SK-N-SH treated with all-trans-retinoic acid at 6 μM for 48 hours (cell line): ENCODE results near the gene RHO.
A peak's percentile ranks its signal among the peaks of the same experiment; 100 is the strongest.
"Not testable (repeated sequence)": the region's sequence is repeated elsewhere in the genome, so short reads cannot be mapped to it uniquely, and the experiment has no call there.

Experiments
- ATAC-seq: fragments of 200-7000 bp; cut with Tn5 transposase; 3 replicates; pipeline ENCODE4 v1.9.1; 2020; ENCODE audit warnings: mild to moderate bottlenecking, moderate library complexity
- ARNTL ChIP-seq: fragments of 450-650 bp; formaldehyde crosslinking; IDR thresholded peaks from 2 replicates; pipeline ENCODE4 v1.5.0; 2020; ENCODE audit warnings: low read depth, mild to moderate bottlenecking, moderate library complexity, borderline replicate concordance
- BACH2 ChIP-seq: fragments of 250-450 bp; sonication (Bioruptor Pico); IDR thresholded peaks from 2 replicates; pipeline ENCODE4 v1.9.0; 2021; ENCODE audit warnings: mild to moderate bottlenecking, borderline replicate concordance
- CSDC2 ChIP-seq: fragments of 250-450 bp; sonication (Bioruptor Pico); IDR thresholded peaks from 2 replicates; pipeline ENCODE4 v1.5.0; 2020; ENCODE audit warnings: mild to moderate bottlenecking, moderate library complexity
- ESRRG ChIP-seq: fragments of 250-450 bp; sonication (Bioruptor Pico); IDR thresholded peaks from 2 replicates; pipeline ENCODE4 v1.6.1; 2021; ENCODE audit warnings: mild to moderate bottlenecking
- GLIS3 ChIP-seq: fragments of 250-450 bp; sonication (Bioruptor Pico); IDR thresholded peaks from 2 replicates; pipeline ENCODE4 v1.5.0; 2020; ENCODE audit warnings: mild to moderate bottlenecking, moderate library complexity
- ISL1 ChIP-seq: fragments of 250-450 bp; sonication (Bioruptor Pico); IDR thresholded peaks from 2 replicates; pipeline ENCODE4 v2.1.2; 2022; ENCODE audit warnings: mild to moderate bottlenecking, moderate library complexity
- OSR1 ChIP-seq: fragments of 250-450 bp; sonication (Bioruptor Pico); IDR thresholded peaks from 2 replicates; pipeline ENCODE4 v1.8.0; 2022; ENCODE audit warnings: moderate library complexity, mild to moderate bottlenecking, inconsistent platforms
- PPARA ChIP-seq: fragments of 250-450 bp; sonication (Bioruptor Pico); IDR thresholded peaks from 2 replicates; pipeline ENCODE4 v1.5.0; 2020; ENCODE audit warnings: mild to moderate bottlenecking, borderline replicate concordance
- RARB ChIP-seq: fragments of 250-450 bp; sonication (Bioruptor Pico); IDR thresholded peaks from 2 replicates; pipeline ENCODE4 v1.8.0; 2021; ENCODE audit warnings: mild to moderate bottlenecking, moderate library complexity
- SNAI2 ChIP-seq: fragments of 250-450 bp; sonication (Bioruptor Pico); IDR thresholded peaks from 2 replicates; pipeline ENCODE4 v1.5.0; 2020; ENCODE audit warnings: mild to moderate bottlenecking, moderate library complexity
- TCF4 ChIP-seq: fragments of 250-450 bp; sonication (Bioruptor Pico); IDR thresholded peaks from 2 replicates; pipeline ENCODE4 v1.8.0; 2021; ENCODE audit warnings: mild to moderate bottlenecking, moderate library complexity, borderline replicate concordance
- TOX ChIP-seq: fragments of 250-450 bp; sonication (Bioruptor Pico); IDR thresholded peaks from 2 replicates; pipeline ENCODE4 v1.8.0; 2021; ENCODE audit warnings: mild to moderate bottlenecking, moderate library complexity, borderline replicate concordance
- TSHZ2 ChIP-seq: fragments of 250-450 bp; sonication (Bioruptor Pico); IDR thresholded peaks from 2 replicates; pipeline ENCODE4 v1.5.0; 2020; ENCODE audit warnings: mild to moderate bottlenecking, moderate library complexity
- ZC3H10 ChIP-seq: fragments of 250-450 bp; sonication (Bioruptor Pico); IDR thresholded peaks from 2 replicates; pipeline ENCODE4 v1.5.1; 2021; ENCODE audit warnings: mild to moderate bottlenecking, moderate library complexity
- ZFP3 ChIP-seq: fragments of 250-450 bp; sonication (Bioruptor Pico); IDR thresholded peaks from 2 replicates; pipeline ENCODE4 v1.5.0; 2020; ENCODE audit warnings: mild to moderate bottlenecking, moderate library complexity
- ZNF565 ChIP-seq: fragments of 450-650 bp; formaldehyde crosslinking; conservative IDR thresholded peaks from 2 replicates; pipeline ENCODE4 v1.5.0; 2020; ENCODE audit warnings: low read depth, mild to moderate bottlenecking, moderate library complexity
- ZNF70 ChIP-seq: fragments of 450-650 bp; formaldehyde crosslinking; IDR thresholded peaks from 2 replicates; pipeline ENCODE4 v1.5.0; 2020; ENCODE audit warnings: mild to moderate bottlenecking, moderate library complexity
- TF ChIP-seq, protein P1 (sequence below): fragments of 250-450 bp; sonication (Bioruptor Pico); IDR thresholded peaks from 2 replicates; pipeline ENCODE4 v1.8.0; 2020; ENCODE audit warnings: mild to moderate bottlenecking, moderate library complexity, borderline replicate concordance
- TF ChIP-seq, protein P2 (sequence below): fragments of 250-450 bp; sonication (Bioruptor Pico); IDR thresholded peaks from 2 replicates; pipeline ENCODE4 v1.5.1; 2020; ENCODE audit warnings: low read depth, mild to moderate bottlenecking, moderate library complexity
- TF ChIP-seq, protein P3 (sequence below): fragments of 250-450 bp; sonication (Bioruptor Pico); IDR thresholded peaks from 2 replicates; pipeline ENCODE4 v1.8.0; 2021; ENCODE audit warnings: low read depth, mild to moderate bottlenecking, moderate library complexity, borderline replicate concordance
- TF ChIP-seq, protein P4 (sequence below): fragments of 250-450 bp; sonication (Bioruptor Pico); IDR thresholded peaks from 2 replicates; pipeline ENCODE4 v1.5.1; 2021; ENCODE audit warnings: mild to moderate bottlenecking, moderate library complexity

Gene RHO

GRCh38 chr3:129490273-129490675, 38.2 kb upstream of the RHO start:
- peak; percentile 96 for ATAC-seq
- TF ChIP-seq TSHZ2 (CRISPR knock-in tag), result no peak
- no peak for TF ChIP-seq ZNF565 (CRISPR knock-in tag)
- TF ChIP-seq ZNF70, result no peak
- no peak for TF ChIP-seq RARB
- TF ChIP-seq, protein P1, sequence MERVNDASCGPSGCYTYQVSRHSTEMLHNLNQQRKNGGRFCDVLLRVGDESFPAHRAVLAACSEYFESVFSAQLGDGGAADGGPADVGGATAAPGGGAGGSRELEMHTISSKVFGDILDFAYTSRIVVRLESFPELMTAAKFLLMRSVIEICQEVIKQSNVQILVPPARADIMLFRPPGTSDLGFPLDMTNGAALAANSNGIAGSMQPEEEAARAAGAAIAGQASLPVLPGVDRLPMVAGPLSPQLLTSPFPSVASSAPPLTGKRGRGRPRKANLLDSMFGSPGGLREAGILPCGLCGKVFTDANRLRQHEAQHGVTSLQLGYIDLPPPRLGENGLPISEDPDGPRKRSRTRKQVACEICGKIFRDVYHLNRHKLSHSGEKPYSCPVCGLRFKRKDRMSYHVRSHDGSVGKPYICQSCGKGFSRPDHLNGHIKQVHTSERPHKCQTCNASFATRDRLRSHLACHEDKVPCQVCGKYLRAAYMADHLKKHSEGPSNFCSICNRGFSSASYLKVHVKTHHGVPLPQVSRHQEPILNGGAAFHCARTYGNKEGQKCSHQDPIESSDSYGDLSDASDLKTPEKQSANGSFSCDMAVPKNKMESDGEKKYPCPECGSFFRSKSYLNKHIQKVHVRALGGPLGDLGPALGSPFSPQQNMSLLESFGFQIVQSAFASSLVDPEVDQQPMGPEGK (CRISPR knock-in tag), result no peak
- TF ChIP-seq BACH2 (CRISPR knock-in tag), result no peak
- TF ChIP-seq TCF4 (CRISPR knock-in tag), result no peak
- no peak for TF ChIP-seq ZC3H10
- TF ChIP-seq ISL1 (CRISPR knock-in tag), result no peak
- TF ChIP-seq, protein P2, sequence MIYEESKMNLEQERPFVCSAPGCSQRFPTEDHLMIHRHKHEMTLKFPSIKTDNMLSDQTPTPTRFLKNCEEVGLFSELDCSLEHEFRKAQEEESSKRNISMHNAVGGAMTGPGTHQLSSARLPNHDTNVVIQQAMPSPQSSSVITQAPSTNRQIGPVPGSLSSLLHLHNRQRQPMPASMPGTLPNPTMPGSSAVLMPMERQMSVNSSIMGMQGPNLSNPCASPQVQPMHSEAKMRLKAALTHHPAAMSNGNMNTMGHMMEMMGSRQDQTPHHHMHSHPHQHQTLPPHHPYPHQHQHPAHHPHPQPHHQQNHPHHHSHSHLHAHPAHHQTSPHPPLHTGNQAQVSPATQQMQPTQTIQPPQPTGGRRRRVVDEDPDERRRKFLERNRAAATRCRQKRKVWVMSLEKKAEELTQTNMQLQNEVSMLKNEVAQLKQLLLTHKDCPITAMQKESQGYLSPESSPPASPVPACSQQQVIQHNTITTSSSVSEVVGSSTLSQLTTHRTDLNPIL (CRISPR knock-in tag), result no peak
- no peak for TF ChIP-seq ARNTL (CRISPR knock-in tag)
- no peak for TF ChIP-seq ESRRG (CRISPR knock-in tag)
- no peak for TF ChIP-seq SNAI2
- TF ChIP-seq, protein P3, sequence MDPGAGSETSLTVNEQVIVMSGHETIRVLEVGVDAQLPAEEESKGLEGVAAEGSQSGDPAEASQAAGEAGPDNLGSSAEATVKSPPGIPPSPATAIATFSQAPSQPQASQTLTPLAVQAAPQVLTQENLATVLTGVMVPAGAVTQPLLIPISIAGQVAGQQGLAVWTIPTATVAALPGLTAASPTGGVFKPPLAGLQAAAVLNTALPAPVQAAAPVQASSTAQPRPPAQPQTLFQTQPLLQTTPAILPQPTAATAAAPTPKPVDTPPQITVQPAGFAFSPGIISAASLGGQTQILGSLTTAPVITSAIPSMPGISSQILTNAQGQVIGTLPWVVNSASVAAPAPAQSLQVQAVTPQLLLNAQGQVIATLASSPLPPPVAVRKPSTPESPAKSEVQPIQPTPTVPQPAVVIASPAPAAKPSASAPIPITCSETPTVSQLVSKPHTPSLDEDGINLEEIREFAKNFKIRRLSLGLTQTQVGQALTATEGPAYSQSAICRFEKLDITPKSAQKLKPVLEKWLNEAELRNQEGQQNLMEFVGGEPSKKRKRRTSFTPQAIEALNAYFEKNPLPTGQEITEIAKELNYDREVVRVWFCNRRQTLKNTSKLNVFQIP (CRISPR knock-in tag), result no peak
- TF ChIP-seq, protein P4, sequence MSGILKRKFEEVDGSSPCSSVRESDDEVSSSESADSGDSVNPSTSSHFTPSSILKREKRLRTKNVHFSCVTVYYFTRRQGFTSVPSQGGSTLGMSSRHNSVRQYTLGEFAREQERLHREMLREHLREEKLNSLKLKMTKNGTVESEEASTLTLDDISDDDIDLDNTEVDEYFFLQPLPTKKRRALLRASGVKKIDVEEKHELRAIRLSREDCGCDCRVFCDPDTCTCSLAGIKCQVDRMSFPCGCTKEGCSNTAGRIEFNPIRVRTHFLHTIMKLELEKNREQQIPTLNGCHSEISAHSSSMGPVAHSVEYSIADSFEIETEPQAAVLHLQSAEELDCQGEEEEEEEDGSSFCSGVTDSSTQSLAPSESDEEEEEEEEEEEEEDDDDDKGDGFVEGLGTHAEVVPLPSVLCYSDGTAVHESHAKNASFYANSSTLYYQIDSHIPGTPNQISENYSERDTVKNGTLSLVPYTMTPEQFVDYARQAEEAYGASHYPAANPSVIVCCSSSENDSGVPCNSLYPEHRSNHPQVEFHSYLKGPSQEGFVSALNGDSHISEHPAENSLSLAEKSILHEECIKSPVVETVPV (CRISPR knock-in tag), result no peak
- TF ChIP-seq TOX, result no peak
- no peak for TF ChIP-seq PPARA (CRISPR knock-in tag)
- TF ChIP-seq ZFP3 (CRISPR knock-in tag), result no peak

GRCh38 chr3:129491077-129491476, 37.4 kb upstream of the RHO start:
- not testable (repeated sequence) for ATAC-seq

GRCh38 chr3:129491794-129492193, 36.6 kb upstream of the RHO start:
- no peak for ATAC-seq
- no peak for TF ChIP-seq ZNF70
- no peak for TF ChIP-seq TSHZ2 (CRISPR knock-in tag)
- no peak for TF ChIP-seq OSR1
- TF ChIP-seq ZC3H10, result no peak
- TF ChIP-seq, protein P1 (CRISPR knock-in tag), result no peak
- no peak for TF ChIP-seq GLIS3
- no peak for TF ChIP-seq ARNTL (CRISPR knock-in tag)
- TF ChIP-seq, protein P4 (CRISPR knock-in tag), result no peak
- TF ChIP-seq ISL1 (CRISPR knock-in tag), result no peak
- no peak for TF ChIP-seq ESRRG (CRISPR knock-in tag)
- no peak for TF ChIP-seq CSDC2 (CRISPR knock-in tag)
